Measurements from ENCODE around the gene SNRPA. TPM values are rescaled to one million over a fixed set of nuclear protein-coding genes. Genes with fewer than 3 reads are reported as not detected.

SNRPA gene
- total RNA-seq, 1 donor from 2014 or later = 112 TPM

GRCh38 chr19:40774916-40775631, 24.1 kb downstream of the SNRPA start, which contains the start of gene MIA:
MIA (plus strand) TSS chr19:40775521; CDS start chr19:40775543, 22 bp downstream.
- no peak for DNase-seq (ENCODE audit: low spot score)
- H3K4me3 ChIP-seq = no peak within 1 kb of the TSS
- peaks cover 4% of the 10 kb centered on the region for H3K4me1 ChIP-seq
- peaks cover 26% of the 10 kb centered on the region for H3F3A ChIP-seq (ENCODE audit: low read depth)
- H3K79me2 ChIP-seq (ENCODE audit: low read depth) = no peaks in the 10 kb centered on the region
- H3K36me3 Mint-ChIP-seq = peaks cover 10% of the 10 kb centered on the region
- H3K4me2 ChIP-seq = no peak within 1 kb of the TSS
- H3K27me3 Mint-ChIP-seq (ENCODE audit: insufficient read depth, low read depth) = peaks cover 2% of the 10 kb centered on the region
- no peak within 1 kb of the TSS for H3K9ac ChIP-seq
- no peaks in the 10 kb centered on the region for H3K9me3 ChIP-seq (ENCODE audit: low read depth)
- no peaks in the 10 kb centered on the region for H3K36me3 ChIP-seq
- H2AFZ ChIP-seq (replicated peaks) = no peak within 1 kb of the TSS
- peaks cover 18% of the 10 kb centered on the region for H3K4me1 Mint-ChIP-seq
- H3K27me3 ChIP-seq = no peaks in the 10 kb centered on the region
- TF ChIP-seq EZH2 (IDR thresholded peaks at IDR 0.05) (no peak), CTCF (IDR thresholded peaks at IDR 0.05) (no peak), EZH2phosphoT487 (IDR thresholded peaks at IDR 0.05) (no peak)
- H3K27ac ChIP-seq = no peak within 1 kb of the TSS
- no peaks in the 10 kb centered on the region for H4K20me1 ChIP-seq (ENCODE audit: low read depth)
- H3K9me3 Mint-ChIP-seq = no peaks in the 10 kb centered on the region
- H3K4me3 Mint-ChIP-seq = peak within 1 kb of the TSS; percentile 75
- H3K27ac Mint-ChIP-seq = no peak within 1 kb of the TSS

GRCh38 chr19:40775632-40776022, 24.6 kb downstream of the SNRPA start:
- H3K4me3 ChIP-seq = no peak overlapping the region
- DNase-seq (ENCODE audit: low spot score) = no peak

GRCh38 chr19:40776364-40776763, 25.4 kb downstream of the SNRPA start:
- peak overlapping the region; percentile 85 for H3K4me3 Mint-ChIP-seq
- TF ChIP-seq EZH2 (IDR thresholded peaks at IDR 0.05) (no peak), EZH2phosphoT487 (IDR thresholded peaks at IDR 0.05) (no peak), CTCF (IDR thresholded peaks at IDR 0.05) (no peak)

More at GRCh38 chr19:40775632-40776022, 24.6 kb downstream of the SNRPA start:
- Mint-ChIP-seq H3K36me3 (peaks cover 7% of the 10 kb centered on the region), H3K9me3 (no peaks in the 10 kb centered on the region), H3K4me3 (peak overlapping the region; percentile 75), H3K4me1 (peaks cover 18% of the 10 kb centered on the region), H3K27ac (no peak overlapping the region), H3K27me3 (ENCODE audit: insufficient read depth, low read depth) (peaks cover 2% of the 10 kb centered on the region)
- Histone ChIP-seq H3K36me3 (no peaks in the 10 kb centered on the region), H3K27ac (no peak overlapping the region), H3K27me3 (no peaks in the 10 kb centered on the region), H3K9me3 (ENCODE audit: low read depth) (no peaks in the 10 kb centered on the region), H3K4me1 (peaks cover 4% of the 10 kb centered on the region), H3K9ac (no peak overlapping the region), H3K4me2 (no peak overlapping the region), H3F3A (ENCODE audit: low read depth) (peaks cover 26% of the 10 kb centered on the region), H3K79me2 (ENCODE audit: low read depth) (no peaks in the 10 kb centered on the region), H2AFZ (replicated peaks) (no peak overlapping the region), H4K20me1 (ENCODE audit: low read depth) (no peaks in the 10 kb centered on the region)
- TF ChIP-seq CTCF (IDR thresholded peaks at IDR 0.05) (no peak), EZH2 (IDR thresholded peaks at IDR 0.05) (no peak), EZH2phosphoT487 (IDR thresholded peaks at IDR 0.05) (no peak)

More at GRCh38 chr19:40776364-40776763, 25.4 kb downstream of the SNRPA start:
- no peaks in the 10 kb centered on the region for H3K79me2 ChIP-seq (ENCODE audit: low read depth)
- Mint-ChIP-seq H3K27ac (no peak overlapping the region), H3K4me1 (peaks cover 18% of the 10 kb centered on the region), H3K9me3 (no peaks in the 10 kb centered on the region), H3K27me3 (ENCODE audit: insufficient read depth, low read depth) (peaks cover 4% of the 10 kb centered on the region), H3K36me3 (peaks cover 2% of the 10 kb centered on the region)
- H2AFZ ChIP-seq (replicated peaks) = no peak overlapping the region
- no peak overlapping the region for H3K4me2 ChIP-seq
- H3K36me3 ChIP-seq = no peaks in the 10 kb centered on the region
- H3F3A ChIP-seq (ENCODE audit: low read depth) = peaks cover 26% of the 10 kb centered on the region
- no peak overlapping the region for H3K4me3 ChIP-seq
- H3K27me3 ChIP-seq = no peaks in the 10 kb centered on the region
- no peak overlapping the region for H3K9ac ChIP-seq
- no peaks in the 10 kb centered on the region for H3K9me3 ChIP-seq (ENCODE audit: low read depth)
- H3K27ac ChIP-seq = no peak overlapping the region
- no peak for DNase-seq (ENCODE audit: low spot score)
- no peaks in the 10 kb centered on the region for H4K20me1 ChIP-seq (ENCODE audit: low read depth)
- H3K4me1 ChIP-seq = peaks cover 4% of the 10 kb centered on the region
